ENCODE measurements around the gene RGL2. TPM values are rescaled to one million over a fixed set of nuclear protein-coding genes. Genes with fewer than 3 reads are reported as not detected.

The RGL2 gene
- polyA plus RNA-seq, 2 of the 4 experiments (the other 2 are of a cell fraction) = 11.6 to 13.9 TPM

DNA sequence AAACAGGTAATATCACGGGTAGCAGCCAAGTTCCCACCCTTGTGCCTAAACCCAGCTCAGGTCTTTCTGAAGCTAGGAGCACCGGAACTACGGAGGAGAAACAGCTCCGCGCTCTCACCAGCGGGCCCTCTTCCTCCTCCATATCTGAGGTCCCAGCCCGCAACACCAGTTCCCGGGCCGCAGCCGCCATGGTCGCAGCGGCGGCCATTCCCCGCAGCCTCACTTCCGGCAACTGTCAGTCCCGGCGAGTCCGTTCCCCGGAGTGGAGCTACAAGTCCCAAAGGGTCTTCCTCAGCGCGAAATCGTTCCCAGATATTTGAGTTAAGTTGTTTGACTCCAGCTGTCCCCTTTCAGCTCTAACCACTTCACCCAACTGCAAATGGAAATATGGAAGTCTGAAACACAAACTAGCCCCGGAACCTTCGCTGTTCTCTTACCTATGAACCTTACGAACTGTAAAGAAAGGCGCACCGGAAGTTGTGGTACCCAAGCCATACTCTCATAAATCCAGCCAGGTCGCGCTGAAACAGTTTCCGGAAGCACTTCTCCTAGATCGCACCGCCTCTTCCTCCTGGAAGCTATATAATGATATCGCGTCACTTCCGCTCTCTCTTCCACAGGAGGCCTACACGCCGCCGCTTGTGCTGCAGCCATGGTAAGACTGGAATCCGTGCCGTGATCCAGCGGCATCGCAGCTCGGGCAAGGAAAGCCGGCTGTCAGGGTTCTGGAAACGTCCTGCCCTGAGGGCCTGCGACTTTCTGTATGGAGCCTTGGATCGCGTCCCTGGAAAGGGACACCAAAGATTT, 27.1 kb downstream of the RGL2 start, which contains the start of the genes RPS18 and VPS52:
RPS18 (plus strand) TSS at position 608 of the 807 bp plus-strand sequence; CDS start at position 653, 45 bp downstream.
VPS52 (minus strand) TSS at position 409 of the 807 bp plus-strand sequence; CDS start at position 208, 201 bp downstream.
- Histone ChIP-seq H3K4me1 (peaks cover 39% of the 10 kb centered on the region), H3K4me2 (peak within 1 kb of the TSS; percentile 91), H3K4me3 (peak within 1 kb of the TSS; percentile 87), H3K9me3 (no peaks in the 10 kb centered on the region), H3K27ac (peak within 1 kb of the TSS; percentile 91 to 97)
- FAIRE-seq (no peak), DNase-seq (ENCODE audit: low read depth in 1 of 2, low spot score in 1 of 2) (peak; percentile 76 to 99), ATAC-seq (peak; percentile 89 to 92)
- ChIA-PET POLR2A (interaction anchor here (0.7 to 2.8 kb wide), 11 partner anchors 8 to 304 kb away, joined by 3 to 16 read pairs (median 7); partner anchors contain the start of genes BRD2, PFDN6, RGL2 and WDR46), CTCF (interaction anchor here (0.8 to 2.6 kb wide), 7 partner anchors 9 to 74 kb away, joined by 3 to 10 read pairs (median 4); no protein-coding TSS in a partner anchor)
- under 1% methylated on average over 33 of the region's 48 CpGs for WGBS (ENCODE audit: missing lambda C conversion rate)
- no peak for TF ChIP-seq FOSL2 (IDR thresholded peaks at IDR 0.05)
- no peak for TF ChIP-seq FOSL2 (CRISPR knock-in tag; IDR thresholded peaks at IDR 0.05)
- TF ChIP-seq, protein P1, sequence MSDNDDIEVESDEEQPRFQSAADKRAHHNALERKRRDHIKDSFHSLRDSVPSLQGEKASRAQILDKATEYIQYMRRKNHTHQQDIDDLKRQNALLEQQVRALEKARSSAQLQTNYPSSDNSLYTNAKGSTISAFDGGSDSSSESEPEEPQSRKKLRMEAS (IDR thresholded peaks at IDR 0.05) = peak; percentile 99
- no peak for TF ChIP-seq NR3C1 (IDR thresholded peaks at IDR 0.05)
- TF ChIP-seq SREBF2 (IDR thresholded peaks at IDR 0.05) = no peak
- TF ChIP-seq ESRRA (IDR thresholded peaks at IDR 0.05; ENCODE audit: borderline replicate concordance, low read length) = no peak
- no peak for TF ChIP-seq CHD2 (IDR thresholded peaks at IDR 0.05; ENCODE audit: low read length, partially characterized antibody)
- no peak for TF ChIP-seq FOXS1 (CRISPR knock-in tag; IDR thresholded peaks at IDR 0.05)
- TF ChIP-seq ZNF302 (CRISPR knock-in tag; IDR thresholded peaks at IDR 0.05) = no peak
- TF ChIP-seq ZSCAN20 (CRISPR knock-in tag; IDR thresholded peaks at IDR 0.05) = no peak
- no peak for TF ChIP-seq EHF (CRISPR knock-in tag; IDR thresholded peaks at IDR 0.05)
- TF ChIP-seq KDM5A (IDR thresholded peaks at IDR 0.05) = peak; percentile 88
- TF ChIP-seq SMC3 (IDR thresholded peaks at IDR 0.05) = no peak
- TF ChIP-seq CEBPB (IDR thresholded peaks at IDR 0.05) = no peak
- TF ChIP-seq CBX8 (IDR thresholded peaks at IDR 0.05) = no peak
- peak; percentile 18; the same call in 1 of the 2 replicates for TF ChIP-seq GATA3 (IDR thresholded peaks at IDR 0.05; ENCODE audit: borderline replicate concordance)
- no peak for TF ChIP-seq CHD4 (IDR thresholded peaks at IDR 0.05; ENCODE audit: borderline replicate concordance)
- TF ChIP-seq RNF2 (IDR thresholded peaks at IDR 0.05; ENCODE audit: borderline replicate concordance, low read depth) = no peak
- TF ChIP-seq MYC (IDR thresholded peaks at IDR 0.05; ENCODE audit: borderline replicate concordance, low read length) = peak; percentile 84; the same call in 1 of the 2 replicates
- peak; percentile 75 for TF ChIP-seq PHF8 (IDR thresholded peaks at IDR 0.05; ENCODE audit: borderline replicate concordance, low read depth)
- TF ChIP-seq, protein P2, sequence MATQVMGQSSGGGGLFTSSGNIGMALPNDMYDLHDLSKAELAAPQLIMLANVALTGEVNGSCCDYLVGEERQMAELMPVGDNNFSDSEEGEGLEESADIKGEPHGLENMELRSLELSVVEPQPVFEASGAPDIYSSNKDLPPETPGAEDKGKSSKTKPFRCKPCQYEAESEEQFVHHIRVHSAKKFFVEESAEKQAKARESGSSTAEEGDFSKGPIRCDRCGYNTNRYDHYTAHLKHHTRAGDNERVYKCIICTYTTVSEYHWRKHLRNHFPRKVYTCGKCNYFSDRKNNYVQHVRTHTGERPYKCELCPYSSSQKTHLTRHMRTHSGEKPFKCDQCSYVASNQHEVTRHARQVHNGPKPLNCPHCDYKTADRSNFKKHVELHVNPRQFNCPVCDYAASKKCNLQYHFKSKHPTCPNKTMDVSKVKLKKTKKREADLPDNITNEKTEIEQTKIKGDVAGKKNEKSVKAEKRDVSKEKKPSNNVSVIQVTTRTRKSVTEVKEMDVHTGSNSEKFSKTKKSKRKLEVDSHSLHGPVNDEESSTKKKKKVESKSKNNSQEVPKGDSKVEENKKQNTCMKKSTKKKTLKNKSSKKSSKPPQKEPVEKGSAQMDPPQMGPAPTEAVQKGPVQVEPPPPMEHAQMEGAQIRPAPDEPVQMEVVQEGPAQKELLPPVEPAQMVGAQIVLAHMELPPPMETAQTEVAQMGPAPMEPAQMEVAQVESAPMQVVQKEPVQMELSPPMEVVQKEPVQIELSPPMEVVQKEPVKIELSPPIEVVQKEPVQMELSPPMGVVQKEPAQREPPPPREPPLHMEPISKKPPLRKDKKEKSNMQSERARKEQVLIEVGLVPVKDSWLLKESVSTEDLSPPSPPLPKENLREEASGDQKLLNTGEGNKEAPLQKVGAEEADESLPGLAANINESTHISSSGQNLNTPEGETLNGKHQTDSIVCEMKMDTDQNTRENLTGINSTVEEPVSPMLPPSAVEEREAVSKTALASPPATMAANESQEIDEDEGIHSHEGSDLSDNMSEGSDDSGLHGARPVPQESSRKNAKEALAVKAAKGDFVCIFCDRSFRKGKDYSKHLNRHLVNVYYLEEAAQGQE (IDR thresholded peaks at IDR 0.05) = no peak
- TF ChIP-seq, protein P3, sequence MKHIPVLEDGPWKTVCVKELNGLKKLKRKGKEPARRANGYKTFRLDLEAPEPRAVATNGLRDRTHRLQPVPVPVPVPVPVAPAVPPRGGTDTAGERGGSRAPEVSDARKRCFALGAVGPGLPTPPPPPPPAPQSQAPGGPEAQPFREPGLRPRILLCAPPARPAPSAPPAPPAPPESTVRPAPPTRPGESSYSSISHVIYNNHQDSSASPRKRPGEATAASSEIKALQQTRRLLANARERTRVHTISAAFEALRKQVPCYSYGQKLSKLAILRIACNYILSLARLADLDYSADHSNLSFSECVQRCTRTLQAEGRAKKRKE (CRISPR knock-in tag; IDR thresholded peaks at IDR 0.05; ENCODE audit: low read depth) = no peak
- TF ChIP-seq, protein P4, sequence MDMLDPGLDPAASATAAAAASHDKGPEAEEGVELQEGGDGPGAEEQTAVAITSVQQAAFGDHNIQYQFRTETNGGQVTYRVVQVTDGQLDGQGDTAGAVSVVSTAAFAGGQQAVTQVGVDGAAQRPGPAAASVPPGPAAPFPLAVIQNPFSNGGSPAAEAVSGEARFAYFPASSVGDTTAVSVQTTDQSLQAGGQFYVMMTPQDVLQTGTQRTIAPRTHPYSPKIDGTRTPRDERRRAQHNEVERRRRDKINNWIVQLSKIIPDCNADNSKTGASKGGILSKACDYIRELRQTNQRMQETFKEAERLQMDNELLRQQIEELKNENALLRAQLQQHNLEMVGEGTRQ (IDR thresholded peaks at IDR 0.05) = no peak
- TF ChIP-seq, protein P5, sequence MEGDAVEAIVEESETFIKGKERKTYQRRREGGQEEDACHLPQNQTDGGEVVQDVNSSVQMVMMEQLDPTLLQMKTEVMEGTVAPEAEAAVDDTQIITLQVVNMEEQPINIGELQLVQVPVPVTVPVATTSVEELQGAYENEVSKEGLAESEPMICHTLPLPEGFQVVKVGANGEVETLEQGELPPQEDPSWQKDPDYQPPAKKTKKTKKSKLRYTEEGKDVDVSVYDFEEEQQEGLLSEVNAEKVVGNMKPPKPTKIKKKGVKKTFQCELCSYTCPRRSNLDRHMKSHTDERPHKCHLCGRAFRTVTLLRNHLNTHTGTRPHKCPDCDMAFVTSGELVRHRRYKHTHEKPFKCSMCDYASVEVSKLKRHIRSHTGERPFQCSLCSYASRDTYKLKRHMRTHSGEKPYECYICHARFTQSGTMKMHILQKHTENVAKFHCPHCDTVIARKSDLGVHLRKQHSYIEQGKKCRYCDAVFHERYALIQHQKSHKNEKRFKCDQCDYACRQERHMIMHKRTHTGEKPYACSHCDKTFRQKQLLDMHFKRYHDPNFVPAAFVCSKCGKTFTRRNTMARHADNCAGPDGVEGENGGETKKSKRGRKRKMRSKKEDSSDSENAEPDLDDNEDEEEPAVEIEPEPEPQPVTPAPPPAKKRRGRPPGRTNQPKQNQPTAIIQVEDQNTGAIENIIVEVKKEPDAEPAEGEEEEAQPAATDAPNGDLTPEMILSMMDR (IDR thresholded peaks at IDR 0.05) = no peak
- TF ChIP-seq, protein P6, sequence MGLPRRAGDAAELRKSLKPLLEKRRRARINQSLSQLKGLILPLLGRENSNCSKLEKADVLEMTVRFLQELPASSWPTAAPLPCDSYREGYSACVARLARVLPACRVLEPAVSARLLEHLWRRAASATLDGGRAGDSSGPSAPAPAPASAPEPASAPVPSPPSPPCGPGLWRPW (IDR thresholded peaks at IDR 0.05) = no peak
- TF ChIP-seq RCOR1 (IDR thresholded peaks at IDR 0.05; ENCODE audit: low read depth, low read length) = no peak
- no peak for TF ChIP-seq HOXB5 (CRISPR knock-in tag; IDR thresholded peaks at IDR 0.05)
- TF ChIP-seq MAFK (IDR thresholded peaks at IDR 0.05; ENCODE audit: partially characterized antibody) = no peak
- TF ChIP-seq HOXA7 (CRISPR knock-in tag; IDR thresholded peaks at IDR 0.05) = no peak
- TF ChIP-seq TFCP2L1 (CRISPR knock-in tag; IDR thresholded peaks at IDR 0.05) = no peak
- TF ChIP-seq NFE2L2 (conservative IDR thresholded peaks at IDR 0.05; ENCODE audit: low read length) = no peak
- TF ChIP-seq CBX2 (IDR thresholded peaks at IDR 0.05; ENCODE audit: borderline replicate concordance, low read depth) = no peak
- TF ChIP-seq JUNB (IDR thresholded peaks at IDR 0.05) = no peak
- TF ChIP-seq POLR2AphosphoS2 (conservative IDR thresholded peaks at IDR 0.05; ENCODE audit: low read length) = no peak
- TF ChIP-seq HDAC2 (IDR thresholded peaks at IDR 0.05) = no peak

Data from A549 (cell line).